ENCODE data around the gene ZNF468.

GRCh38 chr19:52857378-52858191 is at the start of gene ZNF468:
- TF ChIP-seq CTCF (IDR thresholded peaks at IDR 0.05), result peak in 1 of 5 experiments; percentile 16
- peak in 1 of 2 donors; percentile 38 for TF ChIP-seq POLR2A (IDR thresholded peaks at IDR 0.05)
